IMR-90 (cell line): ENCODE results near the gene FCER1A. TPM values are rescaled to one million over a fixed set of nuclear protein-coding genes. Genes with fewer than 3 reads are reported as not detected.

Source experiments
- ATAC-seq: fragments of 200-7000 bp; cut with Tn5 transposase; 2 replicates; pipeline ENCODE4 v1.9.1; 2020; ENCODE audit warnings: low read depth, mild to moderate bottlenecking, moderate library complexity
- BruUV-seq: library from RNA; stranded (reverse); fragments of 400-500 nt; replicated peaks from 2 replicates; lab custom pipeline; 2021; lab: Mats Ljungman, UMichigan
- CTCF ChIA-PET: fragments of 300-600 bp; formaldehyde crosslinking; extraction: SDS; loops from one replicate; lab custom pipeline; 2021; ENCODE audit warnings: antibody characterized with exemption; lab: Yijun Ruan, JAX
- POLR2A ChIA-PET: fragments of 300-600 bp; sonication (Branson Sonifier 250); formaldehyde crosslinking; loops from one replicate; lab custom pipeline; 2022; ENCODE audit warnings: antibody characterized with exemption; ENCODE audit not compliant: unreplicated experiment; lab: Charles Lee
- DNase-seq: peaks from one replicate; pipeline ENCODE4 v3.0.0; 2013
- H2AFZ ChIP-seq: replicated peaks from 2 replicates; pipeline ENCODE3; 2013; ENCODE audit warnings: low read length, mild to moderate bottlenecking; ENCODE audit not compliant: poor library complexity
- H2AK5ac ChIP-seq: 2 replicates; pipeline ENCODE4 v1.6.1; 2013; ENCODE audit warnings: low read depth, low read length, inconsistent platforms
- H2AK9ac ChIP-seq: replicated peaks from 2 replicates; pipeline ENCODE3; 2013; ENCODE audit warnings: mild to moderate bottlenecking, low read depth, low read length, moderate library complexity; ENCODE audit not compliant: poor library complexity
- H2BK120ac ChIP-seq: 2 replicates; pipeline ENCODE4 v1.6.1; 2013; ENCODE audit warnings: low read depth, low read length, inconsistent platforms
- H2BK15ac ChIP-seq: 3 replicates; pipeline ENCODE4 v1.6.1; 2013; ENCODE audit warnings: low read depth, low read length, inconsistent platforms
- H2BK20ac ChIP-seq: 2 replicates; pipeline ENCODE4 v1.6.1; 2013; ENCODE audit warnings: low read depth, mild to moderate bottlenecking, inconsistent platforms, low read length, moderate library complexity
- H2BK5ac ChIP-seq: 2 replicates; pipeline ENCODE4 v1.6.1; 2013; ENCODE audit warnings: mild to moderate bottlenecking, low read depth, low read length, inconsistent platforms; ENCODE audit not compliant: poor library complexity, severe bottlenecking
- H3K14ac ChIP-seq: replicated peaks from 2 replicates; pipeline ENCODE4 v1.6.1; 2013; ENCODE audit warnings: low read depth, low read length, inconsistent platforms
- H3K18ac ChIP-seq: 2 replicates; pipeline ENCODE4 v1.6.1; 2013; ENCODE audit warnings: low read depth, low read length, control low read depth
- H3K23ac ChIP-seq: 2 replicates; pipeline ENCODE4 v1.6.1; 2013; ENCODE audit warnings: low read depth, low read length, inconsistent platforms
- H3K27ac ChIP-seq: 2 replicates; pipeline ENCODE4 v1.5.1; 2013; ENCODE audit warnings: mild to moderate bottlenecking, control low read depth, low read length; ENCODE audit not compliant: insufficient read depth
- H3K27me3 ChIP-seq: 2 replicates; pipeline ENCODE4 v1.6.1; 2013; ENCODE audit warnings: low read length; ENCODE audit not compliant: control insufficient read depth, insufficient read depth
- H3K36me3 ChIP-seq: 2 replicates; pipeline ENCODE4 v1.6.1; 2013; ENCODE audit warnings: low read length, mixed read lengths; ENCODE audit not compliant: control insufficient read depth, insufficient read depth
- H3K4ac ChIP-seq: 2 replicates; pipeline ENCODE4 v1.6.1; 2013; ENCODE audit warnings: low read depth, low read length, inconsistent platforms
- H3K4me1 ChIP-seq: 2 replicates; pipeline ENCODE4 v1.6.1; 2013; ENCODE audit warnings: low read length, mixed read lengths; ENCODE audit not compliant: control insufficient read depth, insufficient read depth
- H3K4me2 ChIP-seq: 2 replicates; pipeline ENCODE4 v1.6.1; 2013; ENCODE audit warnings: low read depth, mild to moderate bottlenecking, control low read depth, low read length, moderate library complexity
- H3K4me3 ChIP-seq: 2 replicates; pipeline ENCODE4 v1.5.1; 2013; ENCODE audit warnings: low read depth, mild to moderate bottlenecking, control low read depth, low read length, moderate library complexity; ENCODE audit not compliant: insufficient read depth
- H3K56ac ChIP-seq: 2 replicates; pipeline ENCODE4 v1.6.1; 2013; ENCODE audit warnings: low read length, inconsistent platforms; ENCODE audit not compliant: insufficient read depth; ENCODE audit errors: extremely low read depth
- H3K79me1 ChIP-seq, 2 experiments: 2 replicates each; pipeline ENCODE4 v1.6.1; 2013; ENCODE audit warnings: low read length in 2 of 2, inconsistent platforms in 1 of 2, low read depth in 1 of 2
- H3K9ac ChIP-seq: 2 replicates; pipeline ENCODE4 v1.6.1; 2013; ENCODE audit warnings: low read depth, low read length, control low read depth
- H3K9me1 ChIP-seq: 2 replicates; pipeline ENCODE4 v1.6.1; 2013; ENCODE audit warnings: low read length, inconsistent platforms; ENCODE audit not compliant: insufficient read depth
- H3K9me3 ChIP-seq: 2 replicates; pipeline ENCODE4 v1.6.1; 2013; ENCODE audit warnings: low read length; ENCODE audit not compliant: control insufficient read depth, insufficient read depth
- H4K20me1 ChIP-seq: 2 replicates; pipeline ENCODE4 v1.6.1; 2013; ENCODE audit warnings: low read length, inconsistent platforms; ENCODE audit not compliant: insufficient read depth
- H4K5ac ChIP-seq: 2 replicates; pipeline ENCODE4 v1.6.1; 2013; ENCODE audit warnings: mild to moderate bottlenecking, low read depth, low read length, control low read depth
- H4K8ac ChIP-seq, 2 experiments: 2 replicates each; pipeline ENCODE4 v1.6.1; 2013; ENCODE audit warnings: low read depth in 2 of 2, low read length in 2 of 2, control low read depth in 1 of 2, inconsistent platforms in 1 of 2
- H4K91ac ChIP-seq: 2 replicates; pipeline ENCODE4 v1.6.1; 2013; ENCODE audit warnings: low read depth, low read length, inconsistent platforms; ENCODE audit not compliant: insufficient read depth
- CEBPB ChIP-seq: IDR thresholded peaks from 2 replicates; pipeline ENCODE4 v1.6.1; 2012; ENCODE audit warnings: low read depth, low read length, improper control_type of control experiment
- MAFK ChIP-seq: IDR thresholded peaks from 2 replicates; pipeline ENCODE4 v1.6.1; 2012; ENCODE audit warnings: low read depth, low read length, improper control_type of control experiment
- NFE2L2 ChIP-seq: fragments of 150-350 bp; IDR thresholded peaks from 2 replicates; pipeline ENCODE4 v1.6.1; 2016; ENCODE audit warnings: low read depth, mild to moderate bottlenecking, low read length
- WGBS, 2 experiments: methylation state at CpG; one replicate each; pipeline versions ENCODE4 v1.1.5 to v1.1.7; 2013; ENCODE audit warnings: missing lambda C conversion rate in 2 of 2; ENCODE audit not compliant: insufficient read length in 1 of 2; ENCODE audit errors: extremely low coverage in 2 of 2; 5-methylcytosine and 5-hydroxymethylcytosine counted together
- dilution Hi-C: fragments of 300-500 bp; cut with HindIII; formaldehyde crosslinking; loops from one replicate; pipeline ENCODE4 v1.14.3; 2018; ENCODE audit warnings: low sequenced_read_pairs; ENCODE audit not compliant: unreplicated experiment
- in situ Hi-C: fragments of 300-500 bp; cut with MboI; formaldehyde crosslinking; loops from 3 replicates; pipeline ENCODE4 v1.14.3; 2019; ENCODE audit warnings: low sequenced_read_pairs, inconsistent platforms, mixed read lengths
- intact Hi-C: fragments of 100-400 bp; cut with micrococcal nuclease; formaldehyde crosslinking; loops from 2 replicates; pipeline ENCODE4 v1.10.0; 2022
- polyA plus RNA-seq, 3 experiments: library from polyadenylated mRNA; depleted of rRNA; stranded (reverse); fragments of >200 nt; gene quantifications; 2 replicates each; pipeline ENCODE4 v1.2.3, GENCODE V29; 2012; ENCODE audit warnings: low replicate concordance in 1 of 3
- total RNA-seq: library from RNA; depleted of rRNA; stranded (reverse); fragments of >200 nt; gene quantifications from 2 replicates; pipeline ENCODE4 v1.2.3, GENCODE V29; 2012

FCER1A gene
- total and polyA plus RNA-seq, 2 of the 4 experiments (the other 2 are of a cell fraction): not detected

GRCh38 chr1:159291424-159291823 lies 10.7 kb upstream of the FCER1A start:
- Histone ChIP-seq H4K20me1 (no peaks in the 10 kb centered on the region), H3K79me1 (no peaks in the 10 kb centered on the region), H2AK9ac (no peak overlapping the region), H3K23ac (no peak overlapping the region), H3K9ac (no peak overlapping the region), H3K56ac (no peak overlapping the region), H3K4me1 (no peaks in the 10 kb centered on the region), H3K4me3 (no peak overlapping the region), H2BK15ac (no peak overlapping the region), H3K36me3 (no peaks in the 10 kb centered on the region), H2BK20ac (no peak overlapping the region), H2AK5ac (no peak overlapping the region), H4K5ac (no peak overlapping the region), H3K14ac (no peak overlapping the region), H3K9me1 (no peaks in the 10 kb centered on the region), H3K27me3 (no peaks in the 10 kb centered on the region), H3K4me2 (no peak overlapping the region), H2AFZ (no peak overlapping the region), H2BK5ac (no peak overlapping the region), H3K9me3 (no peaks in the 10 kb centered on the region), H2BK120ac (no peak overlapping the region), H4K8ac (no peak overlapping the region), H4K91ac (no peak overlapping the region), H3K27ac (no peak overlapping the region), H3K4ac (no peak overlapping the region), H3K18ac (no peak overlapping the region)
- dilution Hi-C loops: no loop called here
- in situ Hi-C loops: no loop called here
- intact Hi-C loops: no loop called here
- no peak for TF ChIP-seq MAFK
- no peak for TF ChIP-seq NFE2L2
- no peak for TF ChIP-seq CEBPB
- WGBS, 2 experiments: no CpG with 5 or more reads among the region's 1 CpG
- POLR2A ChIA-PET: no interaction called here
- CTCF ChIA-PET: no interaction called here
- BruUV-seq: no TSS peak
- ATAC-seq (no peak), DNase-seq (no peak)
